H1 (cell line): ENCODE results near the gene FGFR2. TPM values are rescaled to one million over a fixed set of nuclear protein-coding genes. Genes with fewer than 3 reads are reported as not detected.

Experiments
- CTCF ChIA-PET: fragments of 300-600 bp; sonication (Branson Sonifier 250); formaldehyde crosslinking; loops from one replicate; lab custom pipeline; 2021; ENCODE audit not compliant: partially characterized antibody; lab: Charles Lee
- POLR2A ChIA-PET: fragments of 300-600 bp; sonication (Branson Sonifier 250); formaldehyde crosslinking; loops from one replicate; lab custom pipeline; 2021; ENCODE audit warnings: inconsistent platforms; ENCODE audit not compliant: partially characterized antibody; lab: Charles Lee
- DNase-seq, 2 experiments: peaks; one replicate each; pipeline versions ENCODE4 v3.0.0 to v3.0.0-alpha.2; 2010 to 2022; ENCODE audit warnings: low spot score in 2 of 2, low read depth in 1 of 2, mixed read lengths in 1 of 2
- FAIRE-seq: peaks from 2 replicates; lab custom pipeline; 2011; peaks lifted over from hg19 to GRCh38; lab: Jason Lieb, UNC
- H2AFZ ChIP-seq: 2 replicates; pipeline ENCODE4 v1.8.1; 2012; ENCODE audit warnings: low read length, inconsistent platforms
- H2AK5ac ChIP-seq: 2 replicates; pipeline ENCODE4 v1.6.1; 2013; ENCODE audit warnings: low read depth, low read length
- H2BK120ac ChIP-seq: replicated peaks from 2 replicates; pipeline ENCODE3; 2013; ENCODE audit warnings: low read depth, low read length, inconsistent platforms
- H2BK12ac ChIP-seq: 2 replicates; pipeline ENCODE4 v1.6.1; 2013; ENCODE audit warnings: low read depth, low read length
- H2BK15ac ChIP-seq: 2 replicates; pipeline ENCODE4 v1.6.1; 2013; ENCODE audit warnings: low read length
- H2BK20ac ChIP-seq: 2 replicates; pipeline ENCODE4 v1.6.1; 2013; ENCODE audit warnings: low read length
- H2BK5ac ChIP-seq: 2 replicates; pipeline ENCODE4 v1.6.1; 2013; ENCODE audit warnings: low read depth, low read length
- H3K14ac ChIP-seq: 2 replicates; pipeline ENCODE4 v1.6.1; 2013; ENCODE audit warnings: inconsistent platforms; ENCODE audit not compliant: insufficient read length
- H3K18ac ChIP-seq: 2 replicates; pipeline ENCODE4 v1.6.1; 2013; ENCODE audit warnings: low read length; ENCODE audit errors: extremely low read depth
- H3K23ac ChIP-seq: 2 replicates; pipeline ENCODE4 v1.6.1; 2013; ENCODE audit warnings: inconsistent platforms; ENCODE audit not compliant: insufficient read length
- H3K23me2 ChIP-seq: 2 replicates; pipeline ENCODE4 v1.6.1; 2013; ENCODE audit warnings: low read depth, low read length
- H3K27ac ChIP-seq: 2 replicates; pipeline ENCODE4 v1.6.1; 2011; ENCODE audit warnings: low read depth, low read length, inconsistent platforms
- H3K27me3 ChIP-seq, 4 experiments: replicated peaks in 1 of 4; 1 replicate in 1 of 4; 2 replicates in 3 of 4; pipeline versions ENCODE4 v1.6.1 to v1.8.1; 2011 to 2013; ENCODE audit warnings: low read length in 3 of 4, mild to moderate bottlenecking in 3 of 4, inconsistent platforms in 2 of 4, mixed read lengths in 2 of 4, moderate library complexity in 1 of 4; ENCODE audit not compliant: control insufficient read depth in 3 of 4, insufficient read depth in 3 of 4; ENCODE audit errors: extremely low read depth in 1 of 4
- H3K36me3 ChIP-seq, 4 experiments: 2 replicates each; pipeline versions ENCODE4 v1.6.1 to v1.8.1; 2011 to 2013; ENCODE audit warnings: mild to moderate bottlenecking in 4 of 4, low read length in 3 of 4, moderate library complexity in 2 of 4, control low read depth in 1 of 4, inconsistent platforms in 1 of 4; ENCODE audit not compliant: insufficient read depth in 4 of 4, control insufficient read depth in 2 of 4
- H3K4ac ChIP-seq: replicated peaks from 2 replicates; pipeline ENCODE3; 2013; ENCODE audit warnings: low read length, low read depth, mixed read lengths, inconsistent platforms; ENCODE audit not compliant: insufficient read length
- H3K4me1 ChIP-seq, 4 experiments: replicated peaks in 1 of 4; 1 replicate in 1 of 4; 2 replicates in 3 of 4; pipeline versions ENCODE4 v1.6.1 to v1.8.1; 2011 to 2013; ENCODE audit warnings: low read length in 3 of 4, inconsistent platforms in 2 of 4, mixed read lengths in 1 of 4; ENCODE audit not compliant: insufficient read depth in 4 of 4, control insufficient read depth in 3 of 4
- H3K4me2 ChIP-seq, 2 experiments: 2 replicates each; pipeline versions ENCODE4 v1.6.1 to v1.8.1; 2011 to 2013; ENCODE audit warnings: low read depth in 2 of 2, low read length in 2 of 2, control low read depth in 1 of 2, inconsistent platforms in 1 of 2, mild to moderate bottlenecking in 1 of 2; ENCODE audit not compliant: insufficient read depth in 1 of 2
- H3K4me3 ChIP-seq, 4 experiments: fragments of 200-600, 300-600 bp in 1 of 4; sonication (generic), shearing (Covaris generic), sonication (Bioruptor Twin) in 1 of 4; 2 replicates each; pipeline versions ENCODE4 v1.5.1 to v1.8.1; 2011 to 2016; ENCODE audit warnings: low read length in 4 of 4, low read depth in 3 of 4, control low read depth in 2 of 4, inconsistent platforms in 2 of 4, mild to moderate bottlenecking in 2 of 4, mixed read lengths in 1 of 4, moderate library complexity in 1 of 4; ENCODE audit not compliant: insufficient read depth in 2 of 4; ENCODE audit errors: extremely low read depth in 1 of 4
- H3K56ac ChIP-seq: replicated peaks from 2 replicates; pipeline ENCODE3; 2013; ENCODE audit warnings: low read depth, mild to moderate bottlenecking, mixed read lengths, low read length, inconsistent platforms; ENCODE audit not compliant: insufficient read length
- H3K79me1 ChIP-seq: 2 replicates; pipeline ENCODE4 v1.6.1; 2013; ENCODE audit warnings: low read depth, low read length, control low read depth
- H3K79me2 ChIP-seq, 2 experiments: 2 replicates each; pipeline versions ENCODE4 v1.6.1 to v1.8.1; 2012 to 2013; ENCODE audit warnings: low read length in 2 of 2, mild to moderate bottlenecking in 2 of 2, inconsistent platforms in 1 of 2; ENCODE audit not compliant: insufficient read depth in 2 of 2, control insufficient read depth in 1 of 2
- H3K9ac ChIP-seq, 4 experiments: replicated peaks in 1 of 4; 1 replicate in 1 of 4; 2 replicates in 3 of 4; pipeline versions ENCODE4 v1.6.1 to v1.8.1; 2011 to 2013; ENCODE audit warnings: low read depth in 3 of 4, low read length in 3 of 4, control low read depth in 2 of 4, mild to moderate bottlenecking in 2 of 4, moderate library complexity in 2 of 4, inconsistent platforms in 1 of 4; ENCODE audit errors: extremely low read depth in 1 of 4
- H3K9me3 ChIP-seq, 2 experiments: 2 replicates each; pipeline versions ENCODE4 v1.6.1 to v1.8.1; 2012 to 2013; ENCODE audit warnings: mild to moderate bottlenecking in 2 of 2, moderate library complexity in 2 of 2, control low read depth in 1 of 2, inconsistent platforms in 1 of 2, low read depth in 1 of 2, low read length in 1 of 2, mixed read lengths in 1 of 2; ENCODE audit not compliant: insufficient read depth in 2 of 2
- H4K20me1 ChIP-seq, 2 experiments: replicated peaks in 1 of 2; 2 replicates each; pipeline versions ENCODE3 to v1.8.1; 2011 to 2013; ENCODE audit warnings: inconsistent platforms in 2 of 2, low read length in 2 of 2, mild to moderate bottlenecking in 1 of 2; ENCODE audit not compliant: insufficient read depth in 2 of 2, control insufficient read depth in 1 of 2
- H4K5ac ChIP-seq: 2 replicates; pipeline ENCODE4 v1.6.1; 2013; ENCODE audit warnings: low read length, low read depth, mixed read lengths, inconsistent platforms; ENCODE audit not compliant: insufficient read length
- H4K8ac ChIP-seq: 2 replicates; pipeline ENCODE4 v1.8.0; 2013; ENCODE audit warnings: mild to moderate bottlenecking, moderate library complexity, low read length, inconsistent platforms; ENCODE audit not compliant: insufficient read depth; ENCODE audit errors: extremely low read depth
- H4K91ac ChIP-seq: replicated peaks from 2 replicates; pipeline ENCODE3; 2013; ENCODE audit warnings: low read length, mixed read lengths, inconsistent platforms; ENCODE audit not compliant: insufficient read length
- FOSL1 ChIP-seq: IDR thresholded peaks from 2 replicates; pipeline ENCODE4 v1.6.1; 2011; ENCODE audit warnings: mild to moderate bottlenecking, low read depth, low read length, moderate library complexity; ENCODE audit not compliant: insufficient read depth
- MAX ChIP-seq: IDR thresholded peaks from 2 replicates; pipeline ENCODE4 v1.6.1; 2012; ENCODE audit warnings: inconsistent platforms
- WGBS, 2 experiments: shearing (Covaris generic) in 1 of 2; methylation state at CpG; one replicate each; pipeline versions ENCODE4 v1.1.6 to v1.1.7; 2013 to 2015; ENCODE audit warnings: low lambda C conversion rate in 2 of 2, mixed read lengths in 2 of 2, inconsistent platforms in 1 of 2, low coverage in 1 of 2, missing lambda C conversion rate in 1 of 2; ENCODE audit not compliant: insufficient replicate concordance in 2 of 2, insufficient coverage in 1 of 2, insufficient read length in 1 of 2; ENCODE audit errors: extremely low coverage in 1 of 2, missing lambda C conversion rate in 1 of 2; 5-methylcytosine and 5-hydroxymethylcytosine counted together
- polyA plus RNA-seq, 7 experiments: library from polyadenylated mRNA; depleted of rRNA in 3 of 7; stranded (reverse) in 5 of 7; unstranded in 2 of 7; fragments of >200 nt in 5 of 7; fragments of 200-250 nt in 2 of 7; gene quantifications; 1 replicate in 5 of 7; 2 replicates in 1 of 7; 4 replicates in 1 of 7; pipeline versions ENCODE4 v1.2.1 to v1.2.3, GENCODE V29; 2011 to 2013; ENCODE audit warnings: missing spikeins in 2 of 7, mixed read lengths in 2 of 7
- total RNA-seq: library from RNA; stranded (reverse); fragmentation: NEBNext Ultra II Directional; extraction: Animal tissue kit (Norgen Biotek cat#: 25700); gene quantifications from 2 replicates; pipeline ENCODE4 v1.2.1, GENCODE V29; 2021

Gene FGFR2
- total and polyA plus RNA-seq, 2 of the 8 experiments (the other 6 are each of a cell fraction or from before 2014, with no cell fraction given), result 50.2 to 81.2 TPM

- H4K91ac ChIP-seq, result no peak overlapping the region
- no peak overlapping the region for H4K8ac ChIP-seq
- H3K27me3 ChIP-seq, result no peaks in the 10 kb centered on the region
- no peak overlapping the region for H2BK5ac ChIP-seq
- no peak overlapping the region for H2BK120ac ChIP-seq
- peaks cover 16 to 70% (median 28%) of the 10 kb centered on the region in 4 experiments for H3K36me3 ChIP-seq
- no peak overlapping the region for H2AFZ ChIP-seq
- H3K27ac ChIP-seq, result no peak overlapping the region
- no peak overlapping the region for H3K18ac ChIP-seq
- DNase-seq (no peak), FAIRE-seq (no peak)
- H2AK5ac ChIP-seq, result no peak overlapping the region
- H4K20me1 ChIP-seq, result peaks cover 11 to 12% of the 10 kb centered on the region in 2 experiments
- H3K4me3 ChIP-seq, result no peak overlapping the region
- H3K4me2 ChIP-seq, result no peak overlapping the region
- POLR2A ChIA-PET, result interaction anchor here (1.2 kb wide), 1 partner anchor 29 kb away, joined by 3 read pairs; no protein-coding TSS in a partner anchor
- TF ChIP-seq MAX (no peak), FOSL1 (no peak)
- no peak overlapping the region for H2BK15ac ChIP-seq
- H3K4ac ChIP-seq, result no peak overlapping the region
- peaks cover 2% of the 10 kb centered on the region; the same call in 1 of the 2 replicates for H3K23me2 ChIP-seq
- H3K23ac ChIP-seq, result no peak overlapping the region
- no peak overlapping the region for H2BK12ac ChIP-seq
- no peak overlapping the region for H3K9ac ChIP-seq
- peaks cover 0 to 32% (median 13%) of the 10 kb centered on the region in 4 experiments; a peak in 6 of 7 replicates for H3K4me1 ChIP-seq
- no peak overlapping the region for H2BK20ac ChIP-seq
- H3K14ac ChIP-seq, result no peak overlapping the region
- WGBS, 2 experiments, result 94% methylated on average over 10 of the region's 10 CpGs; no CpG with 5 or more reads in 1 of the 2 experiments
- CTCF ChIA-PET, result interaction anchor here (0.6 kb wide), 1 partner anchor 188 kb away, joined by 3 read pairs; no protein-coding TSS in a partner anchor
- peaks cover 26% of the 10 kb centered on the region for H3K79me1 ChIP-seq
- no peak overlapping the region for H4K5ac ChIP-seq
- H3K56ac ChIP-seq, result no peak overlapping the region
- H3K9me3 ChIP-seq, result no peaks in the 10 kb centered on the region
- peaks cover 8 to 93% of the 10 kb centered on the region in 2 experiments; a peak in 3 of 4 replicates for H3K79me2 ChIP-seq
These were observed 46.9 kb downstream of the FGFR2 start for GRCh38 chr10:121551210-121551885.
